ENCODE results near the gene NPAS3. TPM values are rescaled to one million over a fixed set of nuclear protein-coding genes. Genes with fewer than 3 reads are reported as not detected.

The NPAS3 gene
- total RNA-seq, 1 donor from 2014 or later, result 2.0 TPM

DNA sequence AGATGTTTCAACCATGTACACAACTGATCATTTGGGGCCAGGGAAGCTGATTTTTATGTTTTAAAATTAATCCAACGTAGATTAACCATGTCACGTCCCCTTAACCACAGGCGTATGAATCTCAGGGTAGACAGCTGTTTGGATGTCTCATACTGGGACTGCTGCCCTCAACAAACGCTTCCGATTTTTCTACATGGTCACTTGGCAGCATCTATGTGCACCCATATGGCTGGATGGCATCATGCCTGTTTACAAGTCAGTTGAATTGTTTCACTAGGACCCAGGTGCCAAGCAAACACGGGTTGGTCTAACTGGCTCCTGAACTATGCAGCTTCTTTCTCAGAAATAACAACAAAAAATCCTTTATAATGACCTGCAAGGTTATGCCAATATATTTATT is 393.8 kb downstream of the NPAS3 start:
- Histone ChIP-seq H3K27me3 (ENCODE audit: control insufficient read depth, insufficient read depth, low read length) (no peaks in the 10 kb centered on the region), H3K4me3 (ENCODE audit: low read depth, low read length) (no peak overlapping the region), H3K36me3 (ENCODE audit: control insufficient read depth, insufficient read depth, low read length) (no peaks in the 10 kb centered on the region)
- no peak for TF ChIP-seq CTCF (IDR thresholded peaks at IDR 0.05; ENCODE audit: insufficient read depth, low read length, poor library complexity, severe bottlenecking)
- DNase-seq (ENCODE audit: low read depth), result no peak

- DNase-seq (ENCODE audit: low read depth), result no peak
- TF ChIP-seq CTCF (IDR thresholded peaks at IDR 0.05; ENCODE audit: insufficient read depth, low read length, poor library complexity, severe bottlenecking), result no peak
- no peaks in the 10 kb centered on the region for H3K36me3 ChIP-seq (ENCODE audit: control insufficient read depth, insufficient read depth, low read length)
- H3K4me3 ChIP-seq (ENCODE audit: low read depth, low read length), result no peak overlapping the region
- H3K27me3 ChIP-seq (ENCODE audit: control insufficient read depth, insufficient read depth, low read length), result no peaks in the 10 kb centered on the region
Measured at GRCh38 chr14:33335366-33335765, 396.7 kb downstream of the NPAS3 start.

- Histone ChIP-seq H3K27me3 (ENCODE audit: control insufficient read depth, insufficient read depth, low read length) (no peaks in the 10 kb centered on the region), H3K4me3 (ENCODE audit: low read depth, low read length) (no peak overlapping the region), H3K36me3 (ENCODE audit: control insufficient read depth, insufficient read depth, low read length) (no peaks in the 10 kb centered on the region)
- TF ChIP-seq CTCF (IDR thresholded peaks at IDR 0.05; ENCODE audit: insufficient read depth, low read length, poor library complexity, severe bottlenecking), result no peak
- no peak for DNase-seq (ENCODE audit: low read depth)
Measured at GRCh38 chr14:33342299-33342974, 403.8 kb downstream of the NPAS3 start.

GRCh38 chr14:33343016-33343415 is 404.3 kb downstream of the NPAS3 start:
- no peak overlapping the region for H3K4me3 ChIP-seq (ENCODE audit: low read depth, low read length)
- H3K36me3 ChIP-seq (ENCODE audit: control insufficient read depth, insufficient read depth, low read length), result no peaks in the 10 kb centered on the region
- no peak for TF ChIP-seq CTCF (IDR thresholded peaks at IDR 0.05; ENCODE audit: insufficient read depth, low read length, poor library complexity, severe bottlenecking)
- no peaks in the 10 kb centered on the region for H3K27me3 ChIP-seq (ENCODE audit: control insufficient read depth, insufficient read depth, low read length)
- DNase-seq (ENCODE audit: low read depth), result no peak

- H3K36me3 ChIP-seq (ENCODE audit: control insufficient read depth, insufficient read depth, low read length), result no peaks in the 10 kb centered on the region
- TF ChIP-seq CTCF (IDR thresholded peaks at IDR 0.05; ENCODE audit: insufficient read depth, low read length, poor library complexity, severe bottlenecking), result no peak
- no peaks in the 10 kb centered on the region for H3K27me3 ChIP-seq (ENCODE audit: control insufficient read depth, insufficient read depth, low read length)
- no peak for DNase-seq (ENCODE audit: low read depth)
- no peak overlapping the region for H3K4me3 ChIP-seq (ENCODE audit: low read depth, low read length)
Measured at GRCh38 chr14:33347796-33348195, 409.1 kb downstream of the NPAS3 start.

- no peak for DNase-seq (ENCODE audit: low read depth)
- no peak for TF ChIP-seq CTCF (IDR thresholded peaks at IDR 0.05; ENCODE audit: insufficient read depth, low read length, poor library complexity, severe bottlenecking)
Measured at GRCh38 chr14:33348510-33348909, 409.8 kb downstream of the NPAS3 start.

More at GRCh38 chr14:33348510-33348909, 409.8 kb downstream of the NPAS3 start:
- Histone ChIP-seq H3K36me3 (ENCODE audit: control insufficient read depth, insufficient read depth, low read length) (no peaks in the 10 kb centered on the region), H3K27me3 (ENCODE audit: control insufficient read depth, insufficient read depth, low read length) (no peaks in the 10 kb centered on the region), H3K4me3 (ENCODE audit: low read depth, low read length) (no peak overlapping the region)

Data from kidney epithelial cell (primary cell).